NCI-H1092 treated with DMSO at 0.1 percent for 48 hours (cell line): ENCODE results near the gene HABP2.

Experiments
- DNase-seq: peaks from one replicate; lab custom pipeline; 2025; lab: John Stamatoyannopoulos, UW

The HABP2 gene

GRCh38 chr10:113557903-113558321, 5.1 kb downstream of the HABP2 start:
- DNase-seq = no peak

GRCh38 chr10:113560071-113560470, 7.2 kb downstream of the HABP2 start:
- no peak for DNase-seq

GRCh38 chr10:113561214-113561613, 8.4 kb downstream of the HABP2 start:
- DNase-seq = no peak

- DNase-seq = no peak
Observed at GRCh38 chr10:113562069-113562468, 9.2 kb downstream of the HABP2 start.

- DNase-seq = no peak
Observed at GRCh38 chr10:113562704-113563103, 9.9 kb downstream of the HABP2 start.

GRCh38 chr10:113563306-113564088, 10.6 kb downstream of the HABP2 start:
- peak; percentile 59 for DNase-seq

- no peak for DNase-seq
Observed at GRCh38 chr10:113565364-113565763, 12.5 kb downstream of the HABP2 start.

GRCh38 chr10:113566888-113567287, 14.0 kb downstream of the HABP2 start:
- peak; percentile 1 for DNase-seq

GRCh38 chr10:113569576-113569975, 16.7 kb downstream of the HABP2 start:
- no peak for DNase-seq

GRCh38 chr10:113572520-113573290, 19.9 kb downstream of the HABP2 start:
- no peak for DNase-seq

GRCh38 chr10:113573368-113573767, 20.5 kb downstream of the HABP2 start:
- DNase-seq = no peak

- no peak for DNase-seq
Observed at GRCh38 chr10:113576852-113577251, 24.0 kb downstream of the HABP2 start.

- no peak for DNase-seq
Observed at GRCh38 chr10:113578773-113579172, 25.9 kb downstream of the HABP2 start.

GRCh38 chr10:113581092-113581491, 28.2 kb downstream of the HABP2 start:
- no peak for DNase-seq

- DNase-seq = no peak
Observed at GRCh38 chr10:113583571-113583970, 30.7 kb downstream of the HABP2 start.

GRCh38 chr10:113585949-113586348, 33.1 kb downstream of the HABP2 start:
- DNase-seq = no peak

GRCh38 chr10:113589201-113589770, 36.4 kb downstream of the HABP2 start:
- DNase-seq = no peak

GRCh38 chr10:113590581-113590980, 37.7 kb downstream of the HABP2 start:
- DNase-seq = no peak

- no peak for DNase-seq
Observed at GRCh38 chr10:113592380-113592779, 39.5 kb downstream of the HABP2 start.

GRCh38 chr10:113594652-113595051, 41.8 kb downstream of the HABP2 start:
- DNase-seq = no peak

- DNase-seq = no peak
Observed at GRCh38 chr10:113600569-113600968, 47.7 kb downstream of the HABP2 start.

GRCh38 chr10:113603057-113603777, 50.4 kb downstream of the HABP2 start:
- no peak for DNase-seq
